22Rv1 (cell line): ENCODE measurements around the gene PTPRM.

Experiments
- ZFX ChIP-seq: fragments of 450-650 bp; IDR thresholded peaks from 2 replicates; pipeline ENCODE4 v1.6.1; 2017; ENCODE audit warnings: antibody characterized with exemption, borderline replicate concordance
- TF ChIP-seq, protein P1 (sequence below): fragments of 450-650 bp; IDR thresholded peaks from 2 replicates; pipeline ENCODE4 v1.5.1; 2017; ENCODE audit warnings: mild to moderate bottlenecking

- TF ChIP-seq, protein P1, sequence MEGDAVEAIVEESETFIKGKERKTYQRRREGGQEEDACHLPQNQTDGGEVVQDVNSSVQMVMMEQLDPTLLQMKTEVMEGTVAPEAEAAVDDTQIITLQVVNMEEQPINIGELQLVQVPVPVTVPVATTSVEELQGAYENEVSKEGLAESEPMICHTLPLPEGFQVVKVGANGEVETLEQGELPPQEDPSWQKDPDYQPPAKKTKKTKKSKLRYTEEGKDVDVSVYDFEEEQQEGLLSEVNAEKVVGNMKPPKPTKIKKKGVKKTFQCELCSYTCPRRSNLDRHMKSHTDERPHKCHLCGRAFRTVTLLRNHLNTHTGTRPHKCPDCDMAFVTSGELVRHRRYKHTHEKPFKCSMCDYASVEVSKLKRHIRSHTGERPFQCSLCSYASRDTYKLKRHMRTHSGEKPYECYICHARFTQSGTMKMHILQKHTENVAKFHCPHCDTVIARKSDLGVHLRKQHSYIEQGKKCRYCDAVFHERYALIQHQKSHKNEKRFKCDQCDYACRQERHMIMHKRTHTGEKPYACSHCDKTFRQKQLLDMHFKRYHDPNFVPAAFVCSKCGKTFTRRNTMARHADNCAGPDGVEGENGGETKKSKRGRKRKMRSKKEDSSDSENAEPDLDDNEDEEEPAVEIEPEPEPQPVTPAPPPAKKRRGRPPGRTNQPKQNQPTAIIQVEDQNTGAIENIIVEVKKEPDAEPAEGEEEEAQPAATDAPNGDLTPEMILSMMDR: no peak
- no peak for TF ChIP-seq ZFX
Observed at GRCh38 chr18:8212896-8213780, 646.0 kb downstream of the PTPRM start.
